B cell (primary cell): ENCODE data around the gene TFCP2. TPM values are rescaled to one million over a fixed set of nuclear protein-coding genes. Genes with fewer than 3 reads are reported as not detected.
A peak's percentile ranks its signal among the peaks of the same experiment; 100 is the strongest.

Experiments used
- ATAC-seq: fragments of 200-7000 bp; cut with Tn5 transposase; one replicate; pipeline ENCODE4 v1.10.0; 2021; ENCODE audit warnings: low read depth, mild to moderate bottlenecking, moderate number of reproducible peaks, moderate library complexity
- CTCF ChIA-PET: fragments of 350-600 bp; sonication (Branson Sonifier 250); formaldehyde crosslinking; loops from one replicate; lab custom pipeline; 2021; ENCODE audit warnings: antibody characterized with exemption, inconsistent platforms; lab: Charles Lee
- POLR2A ChIA-PET: fragments of 350-600 bp; sonication (Branson Sonifier 250); formaldehyde crosslinking; loops from one replicate; lab custom pipeline; 2021; ENCODE audit warnings: antibody characterized with exemption; lab: Charles Lee
- DNase-seq: peaks from one replicate; pipeline ENCODE4 v3.0.0; 2013
- H2AFZ ChIP-seq: 2 replicates; pipeline ENCODE4 v1.6.1; 2012; ENCODE audit warnings: mild to moderate bottlenecking, low read depth, low read length; ENCODE audit not compliant: insufficient read depth, poor library complexity, severe bottlenecking
- H3K27ac ChIP-seq, 2 donors: 1 replicate in 1 of 2; 2 replicates in 1 of 2; pipeline ENCODE4 v1.5.1; 2012 to 2013; ENCODE audit warnings: low read length in 2 of 2, mild to moderate bottlenecking in 2 of 2, moderate library complexity in 1 of 2
- H3K27me3 ChIP-seq, 4 experiments: fragments of 200-600 bp in 1 of 4; sonication (generic) in 1 of 4; replicated peaks in 1 of 4; 1 replicate in 2 of 4; 2 replicates in 2 of 4; pipeline versions ENCODE4 v1.6.1 to v1.7.0; 2013 to 2016; ENCODE audit warnings: low read length in 3 of 4, mild to moderate bottlenecking in 2 of 4, mixed read lengths in 1 of 4, moderate library complexity in 1 of 4; ENCODE audit not compliant: insufficient read depth in 4 of 4, control insufficient read depth in 3 of 4; ENCODE audit errors: control extremely low read depth in 1 of 4
- H3K36me3 ChIP-seq, 2 experiments: replicated peaks in 1 of 2; 1 replicate in 1 of 2; 2 replicates in 1 of 2; pipeline versions ENCODE4 v1.6.1 to v1.7.1; 2013; ENCODE audit warnings: low read length in 1 of 2; ENCODE audit not compliant: insufficient read depth in 2 of 2, control insufficient read depth in 1 of 2; ENCODE audit errors: control extremely low read depth in 1 of 2, extremely low read depth in 1 of 2
- H3K4me1 ChIP-seq, 2 donors: fragments of 200-600 bp in 1 of 2; sonication (generic) in 1 of 2; 1 replicate in 1 of 2; 2 replicates in 1 of 2; pipeline versions ENCODE4 v1.5.1 to v1.6.1; 2013 to 2017; ENCODE audit warnings: low read length in 2 of 2; ENCODE audit not compliant: control insufficient read depth in 2 of 2, insufficient read depth in 2 of 2
- H3K4me2 ChIP-seq: replicated peaks from 2 replicates; pipeline ENCODE3; 2012; ENCODE audit warnings: mild to moderate bottlenecking, low read depth, low read length; ENCODE audit not compliant: poor library complexity, severe bottlenecking
- H3K4me3 ChIP-seq, 5 experiments: fragments of 200-600 bp in 1 of 5; sonication (generic) in 1 of 5; 1 replicate in 3 of 5; 2 replicates in 2 of 5; pipeline versions ENCODE4 v1.5.1 to v1.7.0; 2011 to 2016; ENCODE audit warnings: low read length in 4 of 5, mild to moderate bottlenecking in 4 of 5, low read depth in 2 of 5, control low read depth in 1 of 5, moderate library complexity in 1 of 5; ENCODE audit not compliant: insufficient read depth in 1 of 5; ENCODE audit errors: control extremely low read depth in 1 of 5, extremely low read depth in 1 of 5
- H3K79me2 ChIP-seq: fragments of 200-600 bp; sonication (generic); one replicate; pipeline ENCODE4 v1.6.0; 2016; ENCODE audit warnings: low read length; ENCODE audit not compliant: control insufficient read depth, insufficient read depth
- H3K9ac ChIP-seq: fragments of 200-600 bp; sonication (generic); 2 replicates; pipeline ENCODE4 v1.6.1; 2017; ENCODE audit warnings: mild to moderate bottlenecking, low read length, moderate library complexity
- H3K9me3 ChIP-seq, 3 donors: one replicate each; pipeline versions ENCODE4 v1.6.1 to v1.7.1; 2013; ENCODE audit warnings: low read length in 2 of 3; ENCODE audit not compliant: control insufficient read depth in 2 of 3, insufficient read depth in 1 of 3; ENCODE audit errors: control extremely low read depth in 1 of 3
- H4K20me1 ChIP-seq: 2 replicates; pipeline ENCODE4 v1.6.0; 2012; ENCODE audit warnings: mild to moderate bottlenecking, low read length; ENCODE audit not compliant: insufficient read depth, control insufficient read depth, poor library complexity, severe bottlenecking
- H3K27ac Mint-ChIP-seq: one replicate; pipeline ENCODE4 v1.8.0; 2021; ENCODE audit warnings: mixed read lengths
- H3K27me3 Mint-ChIP-seq: one replicate; pipeline ENCODE4 v1.8.0; 2021; ENCODE audit warnings: mixed read lengths
- H3K4me1 Mint-ChIP-seq: one replicate; pipeline ENCODE4 v1.8.0; 2021; ENCODE audit warnings: mixed read lengths
- H3K4me3 Mint-ChIP-seq: one replicate; pipeline ENCODE4 v1.8.0; 2021; ENCODE audit warnings: mixed read lengths
- H3K9me3 Mint-ChIP-seq: one replicate; pipeline ENCODE4 v1.8.0; 2022; ENCODE audit warnings: mixed read lengths; ENCODE audit not compliant: insufficient read depth
- CTCF ChIP-seq: fragments of 200-600 bp; IDR thresholded peaks from one replicate; pipeline ENCODE4 v1.8.0; 2022; ENCODE audit warnings: antibody characterized with exemption, mild to moderate bottlenecking
- EZH2 ChIP-seq: IDR thresholded peaks from 2 replicates; pipeline ENCODE4 v1.6.1; 2012; ENCODE audit warnings: borderline replicate concordance, low read depth, mild to moderate bottlenecking, moderate library complexity, low read length; ENCODE audit not compliant: insufficient read depth, poor library complexity, severe bottlenecking
- WGBS: methylation state at CpG from one replicate; pipeline ENCODE4 v1.1.5; 2013; ENCODE audit warnings: missing lambda C conversion rate; ENCODE audit not compliant: insufficient coverage; 5-methylcytosine and 5-hydroxymethylcytosine counted together
- intact Hi-C: fragments of 100-400 bp; cut with micrococcal nuclease; formaldehyde crosslinking; loops from one replicate; pipeline ENCODE4 v1.10.0; 2022
- polyA plus RNA-seq: library from polyadenylated mRNA; depleted of rRNA; stranded (reverse); fragments of >200 nt; gene quantifications from 2 replicates; pipeline ENCODE4 v1.2.3, GENCODE V29; 2012
- total RNA-seq, 2 donors: library from RNA; stranded (reverse); fragments of 120-200 nt in 1 of 2; gene quantifications; 1 replicate in 1 of 2; 2 replicates in 1 of 2; pipeline versions ENCODE4 v1.2.3 to v1.2.4, GENCODE V29; 2013 to 2022

The TFCP2 gene
- total and polyA plus RNA-seq, 2 donors (not counting 1 experiment from before 2014, with no cell fraction given): 12.1 to 38.8 TPM

GRCh38 chr12:51187370-51187987 is 14.5 kb upstream of the TFCP2 start:
- DNase-seq: no peak
- Mint-ChIP-seq H3K4me3 (peak overlapping the region; percentile 26), H3K4me1 (peaks cover 28% of the 10 kb centered on the region), H3K9me3 (no peaks in the 10 kb centered on the region), H3K27me3 (no peaks in the 10 kb centered on the region), H3K27ac (no peak overlapping the region)
- H3K9me3 ChIP-seq: no peaks in the 10 kb centered on the region
- no peak for ATAC-seq
- no peak overlapping the region for H3K9ac ChIP-seq
- ChIA-PET POLR2A (interaction anchor here (0.6 to 1.3 kb wide), 3 partner anchors 17 to 136 kb away, joined by 3 to 8 read pairs (median 3); partner anchors contain the start of genes BIN2 and DAZAP2), CTCF (no interaction called here)
- no peaks in the 10 kb centered on the region for H3K79me2 ChIP-seq
- H3K27me3 ChIP-seq: no peaks in the 10 kb centered on the region
- TF ChIP-seq CTCF (no peak), EZH2 (no peak)
- H2AFZ ChIP-seq: no peak overlapping the region
- H3K4me3 ChIP-seq: no peak overlapping the region
- H3K27ac ChIP-seq: no peak overlapping the region
- peaks cover 25 to 32% of the 10 kb centered on the region in 2 donors for H3K4me1 ChIP-seq
- intact Hi-C loops: no loop called here
- no peaks in the 10 kb centered on the region for H4K20me1 ChIP-seq
- 40% methylated on average over 1 of the region's 5 CpGs for WGBS
- peak overlapping the region; percentile 37 for H3K4me2 ChIP-seq
- peaks cover 0 to 16% of the 10 kb centered on the region in 2 experiments for H3K36me3 ChIP-seq

GRCh38 chr12:51186465-51187085 is 13.6 kb upstream of the TFCP2 start:
- H4K20me1 ChIP-seq: no peaks in the 10 kb centered on the region
- H3K9me3 ChIP-seq: no peaks in the 10 kb centered on the region
- peaks cover 25 to 32% of the 10 kb centered on the region in 2 donors for H3K4me1 ChIP-seq
- H3K4me2 ChIP-seq: peak overlapping the region; percentile 37
- ChIA-PET CTCF (no interaction called here), POLR2A (no interaction called here)
- peaks cover 28% of the 10 kb centered on the region for H3K4me1 Mint-ChIP-seq
- no peak overlapping the region for H3K27ac Mint-ChIP-seq
- no peaks in the 10 kb centered on the region for H3K79me2 ChIP-seq
- no peak overlapping the region for H2AFZ ChIP-seq
- H3K4me3 Mint-ChIP-seq: no peak overlapping the region
- no peaks in the 10 kb centered on the region for H3K9me3 Mint-ChIP-seq
- no peak overlapping the region for H3K27ac ChIP-seq
- no peak overlapping the region for H3K4me3 ChIP-seq
- H3K9ac ChIP-seq: no peak overlapping the region
- no peaks in the 10 kb centered on the region for H3K27me3 Mint-ChIP-seq
- no peak for TF ChIP-seq EZH2
- no peak for TF ChIP-seq CTCF
- DNase-seq (no peak), ATAC-seq (no peak)
- WGBS: no CpG with 5 or more reads among the region's 3 CpGs
- H3K27me3 ChIP-seq: no peaks in the 10 kb centered on the region
- intact Hi-C loops: no loop called here
- H3K36me3 ChIP-seq: peaks cover 0 to 12% of the 10 kb centered on the region in 2 experiments
